SHP77 treated with DMSO at 0.1 percent for 48 hours (cell line): Measurements from ENCODE around the gene NCOR2.
A peak's percentile ranks its signal among the peaks of the same experiment; 100 is the strongest.
"Not testable (repeated sequence)": the region's sequence is repeated elsewhere in the genome, so short reads cannot be mapped to it uniquely, and the experiment has no call there.

Experiments used
- DNase-seq: peaks from one replicate; lab custom pipeline; 2025; lab: John Stamatoyannopoulos, UW

The NCOR2 gene

GRCh38 chr12:124599074-124599999 is 31.9 kb upstream of the NCOR2 start:
- DNase-seq, result no peak

GRCh38 chr12:124597041-124597440 is 29.6 kb upstream of the NCOR2 start:
- no peak for DNase-seq

- DNase-seq, result no peak
Observed at GRCh38 chr12:124595444-124595843, 28.0 kb upstream of the NCOR2 start.

- no peak for DNase-seq
Observed at GRCh38 chr12:124594851-124595250, 27.4 kb upstream of the NCOR2 start.

- DNase-seq, result no peak
Observed at GRCh38 chr12:124593851-124594401, 26.5 kb upstream of the NCOR2 start.

GRCh38 chr12:124593176-124593575 is 25.8 kb upstream of the NCOR2 start:
- no peak for DNase-seq

GRCh38 chr12:124592481-124593160 is 25.2 kb upstream of the NCOR2 start:
- DNase-seq, result no peak

GRCh38 chr12:124592050-124592449 is 24.6 kb upstream of the NCOR2 start:
- no peak for DNase-seq

GRCh38 chr12:124590447-124590846 is 23.0 kb upstream of the NCOR2 start:
- no peak for DNase-seq

- no peak for DNase-seq
Observed at GRCh38 chr12:124588751-124589267, 21.4 kb upstream of the NCOR2 start.

- no peak for DNase-seq
Observed at GRCh38 chr12:124588018-124588634, 20.7 kb upstream of the NCOR2 start.

- peak; percentile 90 for DNase-seq
Observed at GRCh38 chr12:124586756-124587155, 19.3 kb upstream of the NCOR2 start.

- DNase-seq, result not testable (repeated sequence)
Observed at GRCh38 chr12:124584494-124584893, 17.1 kb upstream of the NCOR2 start.

- DNase-seq, result no peak
Observed at GRCh38 chr12:124583854-124584253, 16.4 kb upstream of the NCOR2 start.

- DNase-seq, result no peak
Observed at GRCh38 chr12:124582108-124582424, 14.7 kb upstream of the NCOR2 start.

GRCh38 chr12:124581307-124582107 is 14.1 kb upstream of the NCOR2 start:
- no peak for DNase-seq

- DNase-seq, result no peak
Observed at GRCh38 chr12:124579921-124580517, 12.6 kb upstream of the NCOR2 start.

GRCh38 chr12:124578854-124579253 is 11.4 kb upstream of the NCOR2 start:
- DNase-seq, result no peak

- DNase-seq, result no peak
Observed at GRCh38 chr12:124578445-124578844, 11.0 kb upstream of the NCOR2 start.

- DNase-seq, result no peak
Observed at GRCh38 chr12:124577986-124578385, 10.6 kb upstream of the NCOR2 start.

GRCh38 chr12:124577374-124577773 is 10.0 kb upstream of the NCOR2 start:
- no peak for DNase-seq
